ENCODE data around the gene CHRNA4.

Gene CHRNA4

GRCh38 chr20:63305393-63305792 lies 55.8 kb downstream of the CHRNA4 start:
- DNase-seq (ENCODE audit: insufficient read length, low spot score), result no peak
- no peak for FAIRE-seq
- TF ChIP-seq CTCF (IDR thresholded peaks at IDR 0.05; ENCODE audit: insufficient read depth, missing control alignments), result no peak

- no peak for TF ChIP-seq CTCF (IDR thresholded peaks at IDR 0.05; ENCODE audit: insufficient read depth, missing control alignments)
- FAIRE-seq, result no peak
Measured at GRCh38 chr20:63303095-63303666, 58.0 kb downstream of the CHRNA4 start.

GRCh38 chr20:63301671-63302070 lies 59.5 kb downstream of the CHRNA4 start:
- no peak for TF ChIP-seq CTCF (IDR thresholded peaks at IDR 0.05; ENCODE audit: insufficient read depth, missing control alignments)
- DNase-seq (ENCODE audit: insufficient read length, low spot score) (no peak), FAIRE-seq (no peak)

More at GRCh38 chr20:63303095-63303666, 58.0 kb downstream of the CHRNA4 start:
- DNase-seq (ENCODE audit: insufficient read length, low spot score), result no peak

GRCh38 chr20:63298731-63299312 lies 62.3 kb downstream of the CHRNA4 start:
- FAIRE-seq, result no peak
- DNase-seq (ENCODE audit: insufficient read length, low spot score), result no peak
- no peak for TF ChIP-seq CTCF (IDR thresholded peaks at IDR 0.05; ENCODE audit: insufficient read depth, missing control alignments)

GRCh38 chr20:63297796-63298572 lies 63.2 kb downstream of the CHRNA4 start:
- FAIRE-seq, result no peak
- TF ChIP-seq CTCF (IDR thresholded peaks at IDR 0.05; ENCODE audit: insufficient read depth, missing control alignments), result no peak
- no peak for DNase-seq (ENCODE audit: insufficient read length, low spot score)

GRCh38 chr20:63297371-63297781 lies 63.8 kb downstream of the CHRNA4 start:
- FAIRE-seq (no peak), DNase-seq (ENCODE audit: insufficient read length, low spot score) (no peak)
- no peak for TF ChIP-seq CTCF (IDR thresholded peaks at IDR 0.05; ENCODE audit: insufficient read depth, missing control alignments)
